Measurements from ENCODE around the gene DHX40.

DNA sequence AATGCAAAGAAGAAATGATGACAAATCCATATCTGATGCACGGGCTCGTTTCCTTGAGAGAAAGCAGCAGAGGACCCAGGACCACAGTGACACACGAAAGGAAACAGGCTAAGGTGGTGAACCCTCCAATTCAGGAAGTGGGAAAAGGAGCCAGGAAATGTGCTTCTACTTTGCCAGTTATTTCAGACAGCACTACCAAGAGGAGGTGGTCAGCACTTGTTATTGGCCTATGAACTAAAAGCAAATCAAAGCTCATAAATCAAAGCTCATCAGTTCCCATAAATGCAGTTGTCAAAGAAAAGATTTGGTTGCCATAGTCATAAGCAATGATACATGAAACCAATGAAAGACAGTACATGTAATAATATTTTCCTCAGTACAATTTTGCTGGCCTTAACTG lies 41.7 kb downstream of the DHX40 start:
- TF ChIP-seq, protein P1, sequence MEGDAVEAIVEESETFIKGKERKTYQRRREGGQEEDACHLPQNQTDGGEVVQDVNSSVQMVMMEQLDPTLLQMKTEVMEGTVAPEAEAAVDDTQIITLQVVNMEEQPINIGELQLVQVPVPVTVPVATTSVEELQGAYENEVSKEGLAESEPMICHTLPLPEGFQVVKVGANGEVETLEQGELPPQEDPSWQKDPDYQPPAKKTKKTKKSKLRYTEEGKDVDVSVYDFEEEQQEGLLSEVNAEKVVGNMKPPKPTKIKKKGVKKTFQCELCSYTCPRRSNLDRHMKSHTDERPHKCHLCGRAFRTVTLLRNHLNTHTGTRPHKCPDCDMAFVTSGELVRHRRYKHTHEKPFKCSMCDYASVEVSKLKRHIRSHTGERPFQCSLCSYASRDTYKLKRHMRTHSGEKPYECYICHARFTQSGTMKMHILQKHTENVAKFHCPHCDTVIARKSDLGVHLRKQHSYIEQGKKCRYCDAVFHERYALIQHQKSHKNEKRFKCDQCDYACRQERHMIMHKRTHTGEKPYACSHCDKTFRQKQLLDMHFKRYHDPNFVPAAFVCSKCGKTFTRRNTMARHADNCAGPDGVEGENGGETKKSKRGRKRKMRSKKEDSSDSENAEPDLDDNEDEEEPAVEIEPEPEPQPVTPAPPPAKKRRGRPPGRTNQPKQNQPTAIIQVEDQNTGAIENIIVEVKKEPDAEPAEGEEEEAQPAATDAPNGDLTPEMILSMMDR (IDR thresholded peaks at IDR 0.05 in 8 of 11, conservative IDR thresholded peaks at IDR 0.05 in 3 of 11), result no peak
- TF ChIP-seq POLR2A (IDR thresholded peaks at IDR 0.05), result no peak
